ENCODE measurements around the gene ZNF799. TPM values are rescaled to one million over a fixed set of nuclear protein-coding genes. Genes with fewer than 3 reads are reported as not detected.
"Not testable (repeated sequence)": the region's sequence is repeated elsewhere in the genome, so short reads cannot be mapped to it uniquely, and the experiment has no call there.

Gene ZNF799
- total RNA-seq = 3.0 TPM

- H3K9me3 ChIP-seq (ENCODE audit: low read depth, low read length) = no peaks in the 10 kb centered on the region
- H3K4me1 ChIP-seq (ENCODE audit: insufficient read depth, low read length) = peaks cover 15% of the 10 kb centered on the region
- H3K4me3 ChIP-seq (ENCODE audit: low read length) = peak within 1 kb of the TSS; percentile 92
- no peaks in the 10 kb centered on the region for H3K27me3 ChIP-seq (ENCODE audit: insufficient read depth, low read length)
These were observed at the start of gene ZNF799 for GRCh38 chr19:12400633-12401502. ZNF799 (minus strand) TSS chr19:12401271; CDS start chr19:12401070, 201 bp downstream.

GRCh38 chr19:12450844-12451243, 49.8 kb upstream of the ZNF799 start:
- Histone ChIP-seq H3K4me1 (ENCODE audit: insufficient read depth, low read length) (no peaks in the 10 kb centered on the region), H3K4me3 (ENCODE audit: low read length) (no peak overlapping the region), H3K9me3 (ENCODE audit: low read depth, low read length) (peaks cover 9% of the 10 kb centered on the region), H3K27me3 (ENCODE audit: insufficient read depth, low read length) (no peaks in the 10 kb centered on the region)

DNA sequence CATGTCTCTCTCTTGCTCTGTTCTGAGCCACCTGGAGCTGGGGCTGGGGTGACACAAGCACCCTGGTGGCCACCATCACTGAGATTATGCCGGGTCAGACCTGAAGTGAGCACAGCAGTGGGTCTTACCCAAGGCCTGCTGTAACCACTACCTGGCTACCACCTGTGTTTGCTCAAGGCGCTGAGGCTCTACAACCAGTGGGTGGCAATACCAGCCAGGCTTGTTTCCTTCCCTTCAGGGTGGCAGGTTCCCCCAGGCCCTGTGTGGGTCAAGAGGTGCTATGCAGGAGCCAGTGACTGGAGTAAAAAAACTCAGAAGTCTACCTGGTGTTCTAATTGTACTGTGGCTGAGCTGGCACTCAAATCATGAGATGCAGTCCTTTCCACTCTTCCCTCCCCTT, 47.7 kb upstream of the ZNF799 start:
- H3K4me1 ChIP-seq (ENCODE audit: insufficient read depth, low read length) = no peaks in the 10 kb centered on the region
- no peaks in the 10 kb centered on the region for H3K27me3 ChIP-seq (ENCODE audit: insufficient read depth, low read length)
- peaks cover 5% of the 10 kb centered on the region for H3K9me3 ChIP-seq (ENCODE audit: low read depth, low read length)
- no peak overlapping the region for H3K4me3 ChIP-seq (ENCODE audit: low read length)

- H3K4me1 ChIP-seq (ENCODE audit: insufficient read depth, low read length) = peaks cover 15% of the 10 kb centered on the region
- no peaks in the 10 kb centered on the region for H3K9me3 ChIP-seq (ENCODE audit: low read depth, low read length)
- H3K27me3 ChIP-seq (ENCODE audit: insufficient read depth, low read length) = no peaks in the 10 kb centered on the region
- H3K4me3 ChIP-seq (ENCODE audit: low read length) = peak within 1 kb of the TSS; percentile 60
These were observed 39.7 kb upstream of the ZNF799 start, which contains the start of gene ZNF443 for GRCh38 chr19:12440541-12441316. ZNF443 (minus strand) TSS chr19:12441021; CDS start chr19:12440914, 107 bp downstream.

DNA sequence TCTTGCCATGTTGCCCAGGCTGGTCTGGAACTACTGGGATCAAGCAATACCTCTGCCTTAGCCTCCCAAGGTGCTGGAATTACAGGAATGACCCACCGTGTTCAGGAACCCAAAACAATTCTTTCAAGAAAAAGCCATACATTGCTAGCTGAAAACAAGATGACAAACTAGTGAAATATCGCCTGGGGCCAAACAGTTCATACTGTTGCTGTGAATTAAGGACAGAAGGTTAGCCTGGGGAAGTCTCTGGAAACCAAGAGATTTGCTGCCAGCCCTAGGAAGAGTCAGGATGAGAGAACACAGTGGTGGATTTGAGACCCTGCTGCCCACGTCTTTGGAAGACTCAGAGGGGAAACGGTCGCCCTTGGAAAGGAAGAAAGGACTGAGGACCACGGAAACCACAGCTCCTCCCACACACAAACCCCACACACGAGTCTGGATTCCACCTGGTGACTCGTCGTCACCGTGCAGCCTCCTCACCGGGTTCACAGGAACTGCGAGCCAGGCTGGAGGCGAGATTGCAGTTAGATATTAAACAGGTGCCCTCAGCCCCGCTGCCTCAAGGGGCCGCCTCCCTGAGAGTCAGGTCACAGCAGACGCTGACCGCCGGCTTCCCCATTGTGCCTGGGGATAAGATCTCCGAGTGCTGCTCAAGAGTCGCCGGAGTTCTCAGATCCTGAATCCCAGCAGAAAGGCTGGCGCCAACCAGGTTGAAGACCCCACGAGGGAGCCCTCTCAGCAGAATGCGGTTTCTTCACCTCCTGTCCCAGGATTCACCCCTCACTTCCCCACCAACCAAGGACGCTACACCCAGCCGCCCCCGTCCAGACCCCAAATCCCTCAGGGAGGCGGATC, 38.8 kb upstream of the ZNF799 start:
- H3K9me3 ChIP-seq (ENCODE audit: low read depth, low read length); H3K27me3 ChIP-seq (ENCODE audit: insufficient read depth, low read length): not testable (repeated sequence)
- Histone ChIP-seq H3K4me1 (ENCODE audit: insufficient read depth, low read length) (peaks cover 15% of the 10 kb centered on the region), H3K4me3 (ENCODE audit: low read length) (peak overlapping the region; percentile 60)

DNA sequence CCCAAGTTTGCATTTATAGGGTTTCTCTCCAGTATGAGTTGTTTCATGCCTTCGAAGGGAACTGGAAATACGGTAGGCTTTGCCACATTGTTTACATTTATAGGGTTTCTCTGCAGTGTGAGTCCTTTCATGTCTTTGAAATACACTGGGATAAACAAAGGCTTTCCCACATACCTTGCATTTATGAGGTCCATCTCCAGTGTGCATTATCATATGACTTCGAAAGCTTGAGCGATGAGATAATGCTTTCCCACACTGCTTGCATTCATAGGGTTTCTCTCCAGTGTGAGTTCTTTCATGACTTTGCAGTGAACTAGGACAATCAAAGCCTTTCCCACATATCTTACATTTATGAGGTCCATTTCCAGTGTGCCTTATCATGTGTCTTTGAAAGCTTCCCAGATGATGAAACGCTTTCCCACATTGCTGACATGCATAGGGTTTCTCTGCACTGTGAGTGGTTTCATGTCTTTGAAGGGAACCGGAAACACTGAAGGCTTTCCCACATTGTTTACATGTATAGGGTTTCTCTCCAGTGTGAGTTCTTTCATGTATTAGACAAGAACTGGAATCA, 29.7 kb upstream of the ZNF799 start:
- H3K9me3 ChIP-seq (ENCODE audit: low read depth, low read length) = peaks cover 31% of the 10 kb centered on the region
- H3K27me3 ChIP-seq (ENCODE audit: insufficient read depth, low read length); H3K4me3 ChIP-seq (ENCODE audit: low read length); H3K4me1 ChIP-seq (ENCODE audit: insufficient read depth, low read length): not testable (repeated sequence)

- no peaks in the 10 kb centered on the region for H3K4me1 ChIP-seq (ENCODE audit: insufficient read depth, low read length)
These were observed 24.8 kb upstream of the ZNF799 start for GRCh38 chr19:12425888-12426274.

GRCh38 chr19:12425236-12425887, 24.3 kb upstream of the ZNF799 start:
- Histone ChIP-seq H3K4me1 (ENCODE audit: insufficient read depth, low read length) (no peaks in the 10 kb centered on the region), H3K9me3 (ENCODE audit: low read depth, low read length) (peaks cover 18% of the 10 kb centered on the region), H3K4me3 (ENCODE audit: low read length) (no peak overlapping the region), H3K27me3 (ENCODE audit: insufficient read depth, low read length) (no peaks in the 10 kb centered on the region)

More at GRCh38 chr19:12425888-12426274, 24.8 kb upstream of the ZNF799 start:
- peaks cover 23% of the 10 kb centered on the region for H3K9me3 ChIP-seq (ENCODE audit: low read depth, low read length)
- H3K27me3 ChIP-seq (ENCODE audit: insufficient read depth, low read length) = no peaks in the 10 kb centered on the region
- no peak overlapping the region for H3K4me3 ChIP-seq (ENCODE audit: low read length)

GRCh38 chr19:12417273-12417672, 16.2 kb upstream of the ZNF799 start:
- not testable (repeated sequence) for H3K4me1 ChIP-seq (ENCODE audit: insufficient read depth, low read length); H3K27me3 ChIP-seq (ENCODE audit: insufficient read depth, low read length); H3K4me3 ChIP-seq (ENCODE audit: low read length); H3K9me3 ChIP-seq (ENCODE audit: low read depth, low read length)

DNA sequence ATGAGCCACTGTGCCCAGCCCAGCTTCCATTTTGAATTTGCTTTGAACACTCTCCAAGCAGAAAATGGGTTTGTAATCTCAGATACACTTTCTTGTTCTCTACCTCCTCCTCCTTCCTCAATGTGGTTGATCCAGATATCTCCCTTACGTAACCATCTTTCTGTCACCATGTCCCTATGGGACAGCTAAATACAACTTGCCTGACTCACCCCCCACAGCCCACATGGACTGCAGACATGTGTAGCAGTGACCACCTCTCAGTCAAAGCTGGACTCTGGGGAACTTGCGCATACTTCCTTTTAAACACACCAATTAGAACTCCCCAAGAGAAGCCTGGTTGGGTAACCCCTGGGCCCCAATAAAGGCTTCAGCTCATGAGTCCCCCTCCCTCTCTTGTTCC, 10.8 kb upstream of the ZNF799 start:
- Histone ChIP-seq H3K4me1 (ENCODE audit: insufficient read depth, low read length) (no peaks in the 10 kb centered on the region), H3K4me3 (ENCODE audit: low read length) (no peak overlapping the region), H3K27me3 (ENCODE audit: insufficient read depth, low read length) (no peaks in the 10 kb centered on the region), H3K9me3 (ENCODE audit: low read depth, low read length) (no peaks in the 10 kb centered on the region)

DNA sequence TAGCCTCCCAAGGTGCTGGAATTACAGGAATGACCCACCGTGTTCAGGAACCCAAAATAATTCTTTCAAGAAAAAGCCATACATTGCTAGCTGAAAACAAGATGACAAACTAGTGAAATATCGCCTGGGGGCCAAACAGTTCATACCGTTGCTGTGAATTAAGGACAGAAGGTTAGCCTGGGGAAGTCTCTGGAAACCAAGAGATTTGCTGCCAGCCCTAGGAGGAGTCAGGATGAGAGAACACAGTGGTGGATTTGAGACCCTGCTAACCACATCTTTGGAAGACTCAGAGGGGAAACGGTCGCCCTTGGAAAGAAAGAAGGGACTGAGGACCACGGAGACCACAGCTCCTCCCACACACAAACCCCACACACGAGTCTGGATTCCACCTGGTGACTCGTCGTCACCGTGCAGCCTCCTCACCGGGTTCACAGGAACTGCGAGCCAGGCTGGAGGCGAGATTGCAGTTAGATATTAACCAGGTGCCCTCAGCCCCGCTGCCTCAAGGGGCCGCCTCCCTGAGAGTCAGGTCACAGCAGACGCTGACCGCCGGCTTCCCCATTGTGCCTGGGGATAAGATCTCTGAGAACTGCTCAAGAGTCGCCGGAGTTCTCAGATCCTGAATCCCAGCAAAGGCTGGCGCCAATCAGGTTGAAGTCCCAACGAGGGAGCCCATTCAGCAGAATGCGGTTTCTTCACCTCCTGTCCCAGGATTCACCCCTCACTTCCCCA, 1.0 kb downstream of the ZNF799 start:
- Histone ChIP-seq H3K4me3 (ENCODE audit: low read length) (peak overlapping the region; percentile 92), H3K4me1 (ENCODE audit: insufficient read depth, low read length) (peaks cover 15% of the 10 kb centered on the region)
- not testable (repeated sequence) for H3K27me3 ChIP-seq (ENCODE audit: insufficient read depth, low read length); H3K9me3 ChIP-seq (ENCODE audit: low read depth, low read length)

- H3K4me1 ChIP-seq (ENCODE audit: insufficient read depth, low read length); H3K4me3 ChIP-seq (ENCODE audit: low read length); H3K27me3 ChIP-seq (ENCODE audit: insufficient read depth, low read length): not testable (repeated sequence)
- peaks cover 25% of the 10 kb centered on the region for H3K9me3 ChIP-seq (ENCODE audit: low read depth, low read length)
These were observed 9.9 kb downstream of the ZNF799 start for GRCh38 chr19:12391148-12391547.

- not testable (repeated sequence) for H3K27me3 ChIP-seq (ENCODE audit: insufficient read depth, low read length); H3K4me1 ChIP-seq (ENCODE audit: insufficient read depth, low read length)
- H3K9me3 ChIP-seq (ENCODE audit: low read depth, low read length) = peaks cover 23% of the 10 kb centered on the region
These were observed 14.7 kb downstream of the ZNF799 start for GRCh38 chr19:12386365-12386764.

GRCh38 chr19:12380444-12380737, 20.7 kb downstream of the ZNF799 start:
- Histone ChIP-seq H3K9me3 (ENCODE audit: low read depth, low read length) (peaks cover 54% of the 10 kb centered on the region), H3K4me1 (ENCODE audit: insufficient read depth, low read length) (no peaks in the 10 kb centered on the region), H3K27me3 (ENCODE audit: insufficient read depth, low read length) (no peaks in the 10 kb centered on the region), H3K4me3 (ENCODE audit: low read length) (no peak overlapping the region)

More at GRCh38 chr19:12386365-12386764, 14.7 kb downstream of the ZNF799 start:
- H3K4me3 ChIP-seq (ENCODE audit: low read length) = not testable (repeated sequence)
